Occipital lobe (tissue), 2 donors: ENCODE data around the gene QRFPR. TPM values are rescaled to one million over a fixed set of nuclear protein-coding genes. Genes with fewer than 3 reads are reported as not detected.
"Not testable (repeated sequence)": the region's sequence is repeated elsewhere in the genome, so short reads cannot be mapped to it uniquely, and the experiment has no call there.

ENCODE experiments used
- DNase-seq: peaks from one replicate; lab custom pipeline; 2025; lab: John Stamatoyannopoulos, UW
- total RNA-seq: library from RNA; depleted of rRNA; stranded (reverse); fragments of >200 nt; gene quantifications from one replicate; pipeline ENCODE4 v1.2.3, GENCODE V29; 2014

Gene QRFPR
- total RNA-seq, result not detected

DNA sequence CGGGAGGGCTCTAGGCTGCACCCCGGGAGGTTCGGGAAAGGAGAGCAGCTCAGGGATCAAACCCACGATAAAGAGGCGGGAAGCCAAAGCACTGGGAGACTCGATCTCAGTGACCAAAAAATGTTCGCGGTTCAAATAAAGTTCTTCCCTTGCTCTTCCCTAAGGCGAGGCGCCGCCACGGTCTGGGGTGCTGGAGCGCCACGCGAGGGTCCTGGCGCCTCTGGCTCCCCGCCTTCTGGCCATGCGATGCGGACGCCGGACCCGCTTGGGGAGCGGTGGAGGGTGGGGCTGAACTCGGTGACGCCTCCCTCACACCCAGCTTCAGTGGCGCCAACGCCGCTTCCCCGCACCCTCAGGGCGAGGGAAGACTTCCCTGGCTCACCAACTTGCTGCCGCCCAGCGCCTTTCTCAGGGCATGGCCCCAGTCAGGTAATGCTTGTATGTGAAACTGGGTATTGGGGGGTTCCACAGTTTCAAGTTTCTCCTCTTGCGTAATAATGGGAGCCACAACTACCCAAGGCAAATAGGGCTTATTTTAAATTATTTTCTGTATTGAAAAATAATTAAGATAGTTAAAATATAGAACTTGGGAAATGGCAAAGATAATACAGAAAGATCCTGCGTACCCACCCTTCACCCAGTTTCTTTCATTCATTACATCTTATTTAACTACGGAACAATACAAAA lies at the start of gene QRFPR:
Gene QRFPR, minus strand, starts transcription at position 243 of the 687 bp plus-strand sequence. CDS start 371 bp downstream, outside the sequence.
- no peak for DNase-seq

DNA sequence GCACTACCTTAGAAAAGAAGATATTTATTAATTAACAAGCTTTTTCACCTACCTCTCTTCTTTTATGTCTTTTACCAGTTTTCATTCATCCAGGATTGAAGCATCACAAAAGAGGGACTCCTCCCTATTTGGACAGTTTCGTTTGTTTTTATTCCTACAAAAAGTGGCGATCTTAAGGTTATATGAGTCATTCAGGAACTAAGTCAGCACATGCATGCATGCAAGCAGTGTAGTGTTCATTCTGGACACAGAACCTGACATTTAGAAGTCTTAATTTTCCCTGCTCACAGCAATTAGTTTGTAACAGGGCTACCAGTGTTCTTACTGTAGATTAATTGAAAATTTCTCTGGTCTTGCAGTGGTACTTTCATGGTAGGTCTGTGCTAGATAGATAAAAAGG lies 47.9 kb upstream of the QRFPR start:
- no peak for DNase-seq

DNA sequence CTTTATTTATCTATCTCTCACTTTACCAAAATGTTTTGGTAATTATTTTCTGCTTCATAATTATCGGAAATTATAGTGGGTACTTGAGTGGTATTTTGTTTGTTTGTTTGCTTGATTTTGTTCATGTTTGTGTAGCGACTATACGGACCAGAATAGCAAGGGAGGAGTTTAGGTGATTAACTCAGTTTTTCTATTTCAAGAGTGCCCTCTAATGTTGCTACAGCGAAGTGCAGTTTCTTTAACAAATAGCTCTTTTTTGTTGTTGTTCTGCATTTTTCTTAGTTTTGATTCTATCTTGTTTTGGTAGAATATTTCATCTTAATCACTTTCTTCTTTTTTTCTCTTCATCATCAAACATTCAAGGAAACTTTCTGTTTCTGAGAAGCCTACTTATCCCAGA lies 40.8 kb upstream of the QRFPR start:
- no peak for DNase-seq

DNA sequence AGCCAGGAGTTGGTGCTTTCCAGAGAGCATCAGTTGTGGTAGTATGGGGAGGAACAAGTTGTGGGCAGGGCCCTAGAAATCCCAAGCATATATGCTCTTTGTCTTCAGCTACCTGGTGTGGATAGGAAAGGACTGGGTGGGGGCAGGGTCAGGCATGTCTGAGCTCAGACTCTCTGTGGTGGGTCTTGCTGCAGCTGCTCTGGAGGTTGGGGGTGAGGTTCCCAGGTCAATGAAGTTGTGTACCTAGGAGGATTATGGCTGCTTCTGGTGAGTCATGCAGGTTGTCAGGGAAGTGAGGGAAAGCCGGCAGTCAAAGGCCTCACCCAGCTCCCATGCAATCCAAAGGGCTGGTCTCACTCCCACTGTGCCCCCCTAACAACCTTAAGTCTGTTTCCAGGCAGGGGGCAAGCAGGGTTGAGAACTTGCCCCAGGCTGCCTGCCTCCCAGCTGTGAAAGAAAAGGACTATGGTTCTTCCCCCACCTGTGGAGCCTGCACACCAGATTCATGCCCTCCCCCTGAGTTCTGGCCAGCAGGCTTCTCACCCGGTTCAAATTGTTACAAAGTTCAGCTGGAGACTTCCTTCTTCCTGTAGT lies 30.4 kb upstream of the QRFPR start:
- no peak for DNase-seq

DNA sequence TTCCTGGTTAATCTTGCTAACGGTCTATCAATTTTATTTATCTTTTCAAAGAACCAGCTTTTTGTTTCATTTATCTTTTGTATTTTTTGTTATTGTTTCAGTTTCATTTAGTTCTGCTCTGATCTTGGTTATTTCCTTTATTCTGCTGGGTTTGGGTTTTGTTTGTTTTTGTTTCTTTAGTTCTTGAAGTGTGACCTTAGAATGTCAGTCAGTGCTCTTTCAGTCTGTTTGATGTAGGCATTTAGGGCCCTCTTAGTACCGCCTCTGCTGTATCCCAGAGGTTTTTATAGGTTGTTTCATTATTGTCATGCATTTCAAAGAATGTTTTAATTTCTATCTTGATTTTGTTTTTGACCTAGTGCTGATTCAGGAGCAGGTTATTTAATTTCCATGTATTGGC lies 27.7 kb upstream of the QRFPR start:
- not testable (repeated sequence) for DNase-seq

DNA sequence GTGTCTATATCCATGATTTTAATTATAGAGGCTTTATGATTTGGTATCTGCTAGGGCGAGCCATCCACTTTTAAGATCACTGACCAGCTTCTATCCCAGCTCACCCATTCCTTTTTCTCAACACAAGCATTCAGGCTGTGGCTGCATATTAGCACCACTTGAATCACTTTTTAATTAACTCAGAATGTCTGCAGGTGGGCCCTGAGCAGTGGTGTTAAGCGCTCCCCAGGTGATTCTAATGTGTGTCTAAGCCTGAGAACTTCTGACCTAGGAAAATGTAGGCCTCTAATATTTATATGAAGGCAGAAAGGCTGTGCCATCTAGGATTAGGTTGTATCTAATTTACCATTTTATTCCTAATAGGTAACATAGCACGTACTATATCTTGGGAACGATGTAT lies 19.8 kb upstream of the QRFPR start:
- no peak for DNase-seq

DNA sequence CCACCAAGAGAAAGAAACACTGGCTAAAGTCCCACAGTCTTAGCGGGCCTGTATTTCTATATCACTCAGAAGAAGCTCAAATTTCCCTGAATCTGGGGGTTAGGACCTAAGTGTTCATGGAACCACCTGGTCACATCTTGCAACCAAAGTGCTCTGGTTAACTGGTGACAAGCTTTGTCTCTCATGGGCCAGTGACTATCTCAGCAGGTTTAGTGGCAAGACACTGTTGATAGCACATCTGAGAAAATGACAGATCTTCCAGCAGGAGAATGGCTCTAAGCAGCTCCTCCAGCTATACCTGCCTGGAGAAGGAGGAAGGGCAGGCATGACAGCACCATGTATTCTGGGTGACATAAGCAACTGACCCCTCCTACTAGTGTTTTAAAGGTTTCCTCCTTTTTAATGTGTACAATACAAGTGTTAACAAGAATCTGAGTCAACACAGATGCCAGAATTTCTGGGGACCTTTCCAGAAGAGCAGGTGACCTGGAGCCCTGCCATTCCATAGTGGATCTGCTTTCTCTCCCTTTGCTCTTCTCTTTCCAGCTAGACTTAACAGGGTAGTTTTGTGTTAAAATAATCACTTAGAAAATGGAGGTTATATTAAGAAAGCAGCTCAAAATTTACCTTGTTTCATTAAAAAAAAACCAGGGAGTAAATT lies 17.3 kb upstream of the QRFPR start:
- no peak for DNase-seq

DNA sequence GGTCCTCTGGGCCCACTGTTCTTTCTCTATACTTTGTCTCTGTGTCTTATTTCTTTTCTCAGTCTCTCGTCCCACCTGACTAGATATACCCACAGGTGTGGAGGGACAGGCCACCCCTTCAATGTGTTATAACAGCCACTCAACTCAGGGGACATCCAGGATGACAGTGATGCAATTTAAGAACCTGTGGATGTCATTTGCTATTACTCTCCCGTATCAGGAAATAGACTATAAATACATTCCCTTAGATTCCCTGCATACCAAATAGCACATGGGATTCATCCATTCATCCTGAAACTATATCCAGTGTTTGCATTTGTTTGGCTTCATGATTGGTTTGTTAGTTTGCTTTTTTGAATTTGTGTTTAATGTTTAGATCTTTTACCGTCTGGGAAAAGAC lies 16.6 kb upstream of the QRFPR start:
- DNase-seq, result no peak

DNA sequence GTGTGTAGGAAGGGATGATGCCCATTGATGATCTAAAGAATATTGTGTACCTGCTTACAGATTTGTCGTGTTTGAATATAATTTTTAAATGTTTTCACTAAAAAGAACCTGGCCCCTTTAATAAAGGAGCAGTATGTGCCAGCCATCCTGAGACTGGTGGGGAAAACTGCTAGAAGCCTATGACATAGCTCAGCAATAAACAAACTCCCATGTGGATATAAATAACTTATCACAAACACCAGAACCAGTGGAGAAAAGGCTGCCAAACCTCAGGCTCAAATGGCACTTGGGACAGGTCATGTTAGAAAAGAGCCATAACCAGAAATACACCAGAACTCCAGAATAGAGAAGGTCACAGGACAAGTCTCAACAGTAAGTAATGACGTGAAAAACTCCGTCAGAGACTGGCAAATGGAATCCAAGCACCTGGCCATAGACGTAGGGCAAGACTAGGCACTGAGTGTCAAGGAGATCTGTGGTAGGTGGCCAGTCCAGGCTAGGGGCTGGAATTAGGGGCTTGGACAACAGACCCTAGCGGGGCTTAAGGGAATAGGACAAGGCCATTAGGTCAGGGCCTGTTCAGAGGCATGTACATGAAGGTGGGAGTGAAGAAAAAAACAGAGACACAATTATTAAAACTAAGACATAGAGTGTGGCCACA lies 11.7 kb upstream of the QRFPR start:
- DNase-seq, result no peak

DNA sequence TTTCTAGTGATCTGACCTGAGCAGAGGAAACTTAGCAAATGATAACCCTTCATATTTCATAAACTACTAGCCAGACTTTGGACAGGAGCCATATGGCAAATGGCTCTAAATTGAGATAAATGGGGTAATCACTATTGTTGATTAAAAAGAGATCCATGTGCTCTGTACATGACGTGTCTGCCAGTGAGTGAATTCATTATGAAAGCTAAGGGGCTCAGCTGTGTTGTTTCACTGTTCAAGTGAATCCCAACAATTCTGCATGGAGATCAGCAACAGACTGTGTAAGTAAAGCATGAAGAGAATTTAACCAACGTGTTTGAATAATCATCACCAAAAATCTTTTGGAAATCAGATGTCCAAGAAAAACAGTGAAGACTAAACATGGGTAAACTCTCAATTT lies 9.5 kb upstream of the QRFPR start:
- DNase-seq, result no peak

DNA sequence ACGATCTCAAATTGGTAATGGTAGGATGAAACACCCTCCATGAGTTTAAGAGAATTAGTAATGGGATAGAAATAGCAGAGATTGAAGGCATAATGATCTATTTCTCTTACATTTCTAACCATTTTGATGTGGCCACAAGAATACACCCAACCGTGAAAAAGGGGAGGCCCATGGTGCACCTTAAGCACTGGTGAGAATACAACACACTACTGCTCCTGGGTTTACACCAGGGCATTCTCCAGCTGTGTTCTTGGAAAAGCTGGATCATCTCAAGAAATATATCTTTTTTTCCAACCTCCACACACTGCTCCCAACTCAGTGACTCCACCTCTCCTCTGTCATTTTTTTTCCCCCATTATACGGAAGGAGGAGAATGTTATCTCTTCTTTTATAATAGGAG lies 1.5 kb downstream of the QRFPR start:
- no peak for DNase-seq

DNA sequence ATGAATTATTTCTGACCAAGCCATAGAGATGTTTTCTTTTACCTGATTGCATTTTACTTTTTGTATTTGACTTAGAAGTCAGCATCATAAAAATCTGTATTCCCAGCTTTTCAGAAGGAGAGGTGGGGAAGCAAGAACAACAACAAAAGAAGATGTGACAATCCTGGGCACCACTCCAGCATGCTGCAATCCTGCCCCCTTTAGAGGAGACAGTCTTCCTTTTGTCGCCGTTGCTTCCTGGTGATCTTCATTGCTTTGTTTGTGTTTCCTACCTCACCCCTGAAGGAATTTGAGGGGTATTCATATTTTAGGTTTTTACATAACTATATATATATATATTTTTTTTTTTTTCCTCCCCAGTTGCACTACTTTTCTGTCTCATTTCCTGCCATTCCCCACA lies 3.7 kb downstream of the QRFPR start:
- DNase-seq, result no peak

DNA sequence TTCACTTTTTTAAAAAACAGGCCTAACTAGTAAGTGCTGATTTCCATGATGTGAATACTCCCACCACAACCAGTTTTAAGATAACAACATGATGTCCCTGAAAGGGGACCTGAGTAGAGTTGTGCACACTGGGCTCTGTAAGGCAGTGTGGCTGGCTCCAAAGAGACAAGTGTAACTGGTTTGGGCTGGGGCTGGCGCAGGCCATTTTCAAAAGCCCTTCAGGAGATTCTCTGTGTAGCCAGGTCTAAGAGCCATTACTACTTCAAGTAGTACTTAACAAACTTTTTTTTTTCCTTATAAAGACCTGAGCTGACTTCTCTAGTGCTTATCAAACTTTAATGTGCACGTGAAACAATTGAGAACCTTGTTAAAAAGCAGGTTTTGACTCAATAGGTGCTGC lies 4.3 kb downstream of the QRFPR start:
- DNase-seq, result no peak

DNA sequence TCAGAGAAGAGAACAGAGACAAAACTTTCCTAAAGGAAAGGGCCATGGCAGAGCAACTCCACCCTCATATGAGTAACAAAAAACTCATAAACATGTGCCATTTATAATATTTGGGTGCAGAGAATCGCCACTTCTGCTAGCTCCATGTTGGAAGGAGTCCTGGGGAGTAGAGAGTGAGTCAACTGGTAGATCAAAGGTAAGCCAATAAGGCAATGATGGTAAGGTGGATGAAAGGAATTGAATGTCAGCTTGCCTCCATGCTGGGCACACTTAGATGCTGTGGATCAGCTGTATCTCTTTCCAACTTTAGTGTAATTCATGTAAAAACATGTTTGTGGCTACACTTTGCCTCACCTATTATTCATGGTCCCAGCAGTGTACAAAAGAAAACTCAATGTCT lies 4.7 kb downstream of the QRFPR start:
- no peak for DNase-seq

DNA sequence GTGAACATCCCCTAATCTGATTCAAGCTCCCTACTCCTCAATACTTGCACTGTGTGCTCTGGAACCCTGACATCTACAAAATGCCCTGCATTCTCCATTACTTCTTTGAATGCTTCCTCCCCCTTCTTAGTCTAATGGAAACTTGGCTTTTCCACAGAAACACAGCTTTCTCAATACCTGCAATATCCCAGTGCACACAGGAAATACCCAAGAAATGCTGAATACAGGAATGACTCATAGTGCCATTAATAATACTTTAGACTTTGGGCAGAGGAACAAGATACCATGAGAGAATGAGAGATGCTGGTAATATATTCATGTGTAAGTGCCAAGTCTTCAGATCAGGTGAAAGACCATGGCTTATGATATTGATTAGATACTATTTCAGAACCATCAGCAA lies 5.6 kb downstream of the QRFPR start:
- no peak for DNase-seq

DNA sequence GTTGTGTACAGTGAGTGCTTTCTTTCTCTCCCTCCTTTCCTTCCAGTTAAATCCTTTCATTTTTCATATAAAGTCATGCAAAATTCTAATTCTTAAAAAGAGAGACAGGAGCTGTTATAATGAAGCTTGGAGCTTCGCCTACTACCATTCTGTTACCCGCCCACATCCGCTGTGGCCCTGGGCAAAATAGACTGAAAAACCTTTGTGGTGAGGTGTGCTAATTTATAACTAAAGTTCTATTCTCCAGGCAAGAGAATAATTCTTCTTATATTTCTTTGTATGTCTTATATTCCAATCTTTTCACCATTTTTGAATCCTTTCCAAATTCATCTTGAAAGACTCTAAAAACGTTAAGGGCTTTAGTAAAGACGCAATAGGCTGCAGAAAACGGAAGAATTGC lies 7.0 kb downstream of the QRFPR start:
- no peak for DNase-seq

DNA sequence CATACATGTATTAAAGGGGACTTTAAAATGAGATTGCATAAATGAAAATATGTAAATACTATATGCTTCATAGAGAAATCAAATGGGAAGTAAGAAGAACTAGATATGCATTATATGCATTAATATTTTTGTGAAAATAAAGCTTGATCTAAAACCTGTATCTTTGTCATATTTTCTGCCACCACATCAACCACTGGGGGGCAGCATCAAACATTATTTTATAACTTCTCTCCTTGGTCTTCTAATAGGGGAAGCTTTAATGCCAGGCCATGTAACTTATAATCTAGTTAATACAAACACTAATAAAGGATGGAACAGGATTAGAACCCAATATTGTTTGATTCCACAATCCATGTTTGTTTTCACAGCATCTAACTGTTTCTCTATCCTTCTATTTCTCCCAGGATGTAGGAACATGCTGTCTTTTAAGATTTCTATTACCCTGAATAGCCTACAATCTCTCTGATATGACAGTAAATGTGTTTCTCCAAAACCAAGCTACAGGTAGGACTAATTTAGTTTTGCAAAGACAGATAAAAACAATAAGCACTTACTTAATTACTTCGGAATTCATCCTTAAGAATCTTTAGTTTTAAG lies 10.0 kb downstream of the QRFPR start:
- no peak for DNase-seq

DNA sequence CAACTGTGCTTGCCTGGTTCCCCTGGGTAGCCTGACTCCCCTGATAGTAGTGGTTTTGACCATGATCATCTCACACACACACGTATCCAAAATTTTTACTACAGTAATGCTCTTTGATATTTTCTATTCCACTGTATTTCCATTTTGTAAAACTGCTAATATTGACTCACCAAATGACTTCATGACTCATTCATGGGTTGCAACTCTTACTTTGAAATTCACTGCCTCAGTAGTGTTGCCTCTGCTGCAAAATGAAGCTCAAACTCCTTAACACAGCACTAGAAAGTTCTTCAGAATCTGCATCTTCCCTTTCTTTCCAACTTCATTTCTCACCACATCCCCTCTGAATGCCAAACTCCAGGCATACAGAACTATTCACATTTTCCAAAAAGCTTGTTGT lies 20.3 kb downstream of the QRFPR start:
- no peak for DNase-seq

DNA sequence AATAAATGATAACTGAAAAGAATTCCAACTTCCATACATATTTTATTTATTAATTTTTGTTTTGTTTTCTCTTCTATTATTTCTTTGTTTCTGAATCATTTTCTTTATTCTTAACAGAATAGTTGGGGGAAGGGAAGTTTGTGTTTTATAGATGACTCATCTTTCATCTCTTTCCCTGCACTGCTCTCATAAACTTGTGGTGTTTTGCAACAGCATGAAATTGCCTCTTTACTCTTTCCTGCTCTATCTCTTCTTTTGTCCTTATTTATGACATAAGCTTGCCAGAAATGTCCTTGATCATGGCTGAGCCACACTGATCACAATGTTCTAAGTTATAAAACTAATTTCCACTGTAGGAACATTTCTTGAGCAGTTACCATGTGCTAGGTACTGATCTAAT lies 22.3 kb downstream of the QRFPR start:
- DNase-seq, result no peak

DNA sequence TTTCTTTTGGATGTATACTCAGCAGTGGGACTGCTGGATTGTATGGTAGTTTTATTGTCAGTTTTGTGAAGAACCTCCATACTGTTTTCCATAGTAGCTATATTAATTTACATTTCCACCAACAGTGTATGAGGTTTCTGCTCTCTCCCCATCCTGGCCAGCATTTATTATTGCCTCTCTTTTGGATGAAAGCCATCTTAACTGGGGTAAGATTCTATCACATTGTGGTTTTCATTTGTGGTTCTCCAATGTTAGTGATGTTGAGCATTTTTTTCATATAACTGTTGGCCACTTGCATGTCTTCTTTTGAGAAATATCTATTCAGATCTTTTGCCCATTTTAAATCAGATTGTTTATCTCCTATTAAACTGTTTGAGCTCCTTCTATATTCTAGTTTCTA lies 27.6 kb downstream of the QRFPR start:
- DNase-seq, result no peak

DNA sequence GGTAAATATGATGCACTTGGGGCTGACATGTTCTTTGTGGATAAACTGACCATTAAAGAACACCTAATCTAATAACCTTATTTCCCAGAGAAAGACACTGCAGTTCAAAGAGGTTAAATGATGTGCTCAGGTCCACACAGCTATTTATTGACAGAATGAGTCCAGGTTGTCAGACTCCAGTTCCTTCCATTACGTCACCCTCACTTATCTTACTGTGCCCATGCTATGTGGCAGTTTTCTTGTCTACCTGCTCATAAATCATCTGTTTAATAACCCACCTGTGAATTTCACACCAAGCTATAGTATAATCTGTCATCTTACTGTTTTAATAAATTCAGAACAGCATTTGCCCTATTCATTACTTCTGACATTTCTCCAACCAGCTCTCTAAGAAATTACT lies 36.7 kb downstream of the QRFPR start:
- no peak for DNase-seq

DNA sequence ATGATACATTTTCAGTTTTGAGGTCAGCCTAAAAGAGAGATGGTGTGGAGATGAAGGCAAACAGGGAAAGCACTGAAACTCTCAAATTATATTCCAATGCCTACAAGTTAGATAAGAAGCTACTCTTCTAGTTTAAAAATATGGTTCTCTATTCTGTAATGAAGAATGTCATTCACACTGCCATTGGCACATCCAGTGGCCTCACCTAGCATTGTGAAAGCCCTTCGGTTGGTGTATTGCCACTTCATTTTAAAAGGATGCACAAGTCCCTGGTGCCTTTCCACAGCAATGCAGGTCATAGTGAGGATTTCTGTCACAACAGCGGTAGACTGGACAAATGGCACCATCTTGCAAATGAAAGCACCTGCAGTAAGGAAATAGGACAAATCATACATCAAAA lies 40.6 kb downstream of the QRFPR start:
- no peak for DNase-seq
